T-helper 1 cell treated with Interleukin-12 subunit alpha and Interleukin-12 subunit beta and Interleukin-4 antibody, amounts not matched to agents 30 μg/mL and 1 μg/mL, for 36 hours (primary cell): ENCODE results near the gene KRT7.

Experiments used
- H3K27ac Mint-ChIP-seq: one replicate; pipeline ENCODE4 v1.8.0; 2021; ENCODE audit warnings: mild to moderate bottlenecking, mixed read lengths
- H3K27me3 Mint-ChIP-seq: one replicate; pipeline ENCODE4 v1.8.0; 2021; ENCODE audit warnings: low read depth, mixed read lengths
- H3K36me3 Mint-ChIP-seq: one replicate; pipeline ENCODE4 v1.8.0; 2021; ENCODE audit warnings: low read depth, mixed read lengths
- H3K4me1 Mint-ChIP-seq: one replicate; pipeline ENCODE4 v1.8.0; 2021; ENCODE audit warnings: low read depth, mixed read lengths
- H3K4me3 Mint-ChIP-seq: one replicate; pipeline ENCODE4 v1.8.0; 2021; ENCODE audit warnings: mild to moderate bottlenecking, moderate library complexity, mixed read lengths
- H3K9me3 Mint-ChIP-seq: one replicate; pipeline ENCODE4 v1.8.0; 2021; ENCODE audit warnings: mixed read lengths

KRT7 gene

GRCh38 chr12:52232674-52233461, at the start of gene KRT7:
Gene KRT7, plus strand, starts transcription at chr12:52233243. Its CDS starts 54 bp downstream, at chr12:52233297.
- Mint-ChIP-seq H3K27me3 (peaks cover 67% of the 10 kb centered on the region), H3K36me3 (no peaks in the 10 kb centered on the region), H3K4me3 (no peak within 1 kb of the TSS), H3K9me3 (no peaks in the 10 kb centered on the region), H3K4me1 (peaks cover 8% of the 10 kb centered on the region), H3K27ac (peak within 1 kb of the TSS; percentile 13)

GRCh38 chr12:52183544-52183910, 49.5 kb upstream of the KRT7 start:
- no peak overlapping the region for H3K27ac Mint-ChIP-seq
- H3K4me3 Mint-ChIP-seq: no peak overlapping the region

GRCh38 chr12:52183971-52184370, 49.1 kb upstream of the KRT7 start:
- no peak overlapping the region for H3K4me3 Mint-ChIP-seq
- H3K4me1 Mint-ChIP-seq: peaks cover 3% of the 10 kb centered on the region
- H3K27me3 Mint-ChIP-seq: no peaks in the 10 kb centered on the region
- H3K27ac Mint-ChIP-seq: no peak overlapping the region
- H3K9me3 Mint-ChIP-seq: no peaks in the 10 kb centered on the region
- no peaks in the 10 kb centered on the region for H3K36me3 Mint-ChIP-seq

More at GRCh38 chr12:52183544-52183910, 49.5 kb upstream of the KRT7 start:
- no peaks in the 10 kb centered on the region for H3K27me3 Mint-ChIP-seq
- peaks cover 4% of the 10 kb centered on the region for H3K4me1 Mint-ChIP-seq
- no peaks in the 10 kb centered on the region for H3K36me3 Mint-ChIP-seq
- no peaks in the 10 kb centered on the region for H3K9me3 Mint-ChIP-seq

- Mint-ChIP-seq H3K27me3 (no peaks in the 10 kb centered on the region), H3K9me3 (no peaks in the 10 kb centered on the region), H3K4me1 (peaks cover 6% of the 10 kb centered on the region), H3K27ac (no peak overlapping the region), H3K36me3 (no peaks in the 10 kb centered on the region), H3K4me3 (no peak overlapping the region)
Observed at GRCh38 chr12:52184813-52185212, 48.2 kb upstream of the KRT7 start.

DNA sequence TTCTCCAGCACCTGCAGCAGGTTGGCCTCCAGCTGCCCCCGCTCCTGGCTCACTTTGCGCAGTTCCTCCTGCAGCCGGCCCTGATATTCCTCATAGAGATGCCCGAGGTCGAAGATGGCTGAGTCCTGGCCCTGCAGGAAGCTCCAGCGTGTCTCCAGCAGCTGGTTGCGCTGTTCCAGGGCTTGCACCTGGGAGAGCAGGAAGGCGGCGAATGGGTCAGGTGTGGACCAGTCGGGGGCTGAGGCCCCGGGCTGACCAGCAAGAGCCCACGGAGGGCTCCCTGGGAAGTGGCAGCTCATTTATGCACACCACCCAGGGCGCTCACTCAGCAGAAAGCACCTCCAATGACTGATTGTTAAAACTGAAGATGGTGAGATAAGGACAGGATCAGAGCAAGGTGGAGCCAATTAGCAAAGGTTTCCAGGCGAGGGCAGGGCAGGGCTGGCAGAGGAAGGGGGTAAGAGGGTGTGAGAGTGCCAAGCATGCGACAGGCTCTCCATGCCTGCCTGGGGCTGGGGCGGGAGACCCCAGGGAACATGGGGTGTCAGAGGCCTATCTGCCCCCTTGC, 47.6 kb upstream of the KRT7 start:
- no peaks in the 10 kb centered on the region for H3K36me3 Mint-ChIP-seq
- H3K4me3 Mint-ChIP-seq: no peak overlapping the region
- no peaks in the 10 kb centered on the region for H3K9me3 Mint-ChIP-seq
- peaks cover 6% of the 10 kb centered on the region for H3K4me1 Mint-ChIP-seq
- no peaks in the 10 kb centered on the region for H3K27me3 Mint-ChIP-seq
- no peak overlapping the region for H3K27ac Mint-ChIP-seq

DNA sequence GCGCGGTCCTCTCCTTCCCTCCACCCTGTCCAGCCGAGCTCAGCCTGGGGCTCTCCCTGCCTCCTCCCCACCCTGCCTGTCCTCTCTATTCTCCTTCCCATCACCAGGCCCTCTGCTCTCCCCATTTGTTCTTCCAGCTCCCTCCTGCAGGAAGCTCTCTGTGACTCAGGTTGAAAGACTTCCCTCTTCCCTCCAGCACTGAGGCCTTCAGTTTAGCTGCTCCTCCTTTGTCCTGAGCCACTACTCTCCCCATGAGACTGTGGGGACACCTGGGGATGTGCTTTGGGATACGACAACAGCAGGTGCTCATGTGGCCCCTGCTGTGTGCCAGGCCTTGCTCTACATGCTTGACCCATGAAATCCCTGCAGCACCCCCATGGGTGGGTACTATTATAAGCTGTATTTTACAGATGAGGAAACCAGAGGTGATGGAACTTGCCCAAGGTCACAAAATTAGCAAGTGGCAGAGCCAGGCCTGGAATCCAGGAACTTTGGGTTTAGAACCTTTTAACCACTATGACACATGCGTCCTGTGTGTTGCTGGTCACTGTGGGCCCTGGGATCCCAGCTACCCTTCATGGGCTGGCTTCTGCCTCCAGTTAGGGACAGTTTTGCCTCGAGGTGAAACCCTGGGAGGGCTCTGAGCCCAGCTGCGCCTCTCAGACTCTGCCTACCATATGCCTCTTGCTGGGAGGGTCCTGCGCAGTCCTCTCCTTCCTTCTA, 46.8 kb upstream of the KRT7 start:
- no peaks in the 10 kb centered on the region for H3K36me3 Mint-ChIP-seq
- H3K27ac Mint-ChIP-seq: no peak overlapping the region
- no peak overlapping the region for H3K4me3 Mint-ChIP-seq
- peaks cover 6% of the 10 kb centered on the region for H3K4me1 Mint-ChIP-seq
- no peaks in the 10 kb centered on the region for H3K27me3 Mint-ChIP-seq
- no peaks in the 10 kb centered on the region for H3K9me3 Mint-ChIP-seq

GRCh38 chr12:52187206-52187605, 45.8 kb upstream of the KRT7 start:
- Mint-ChIP-seq H3K4me1 (peaks cover 6% of the 10 kb centered on the region), H3K36me3 (no peaks in the 10 kb centered on the region), H3K27ac (no peak overlapping the region), H3K27me3 (no peaks in the 10 kb centered on the region), H3K9me3 (no peaks in the 10 kb centered on the region), H3K4me3 (no peak overlapping the region)

DNA sequence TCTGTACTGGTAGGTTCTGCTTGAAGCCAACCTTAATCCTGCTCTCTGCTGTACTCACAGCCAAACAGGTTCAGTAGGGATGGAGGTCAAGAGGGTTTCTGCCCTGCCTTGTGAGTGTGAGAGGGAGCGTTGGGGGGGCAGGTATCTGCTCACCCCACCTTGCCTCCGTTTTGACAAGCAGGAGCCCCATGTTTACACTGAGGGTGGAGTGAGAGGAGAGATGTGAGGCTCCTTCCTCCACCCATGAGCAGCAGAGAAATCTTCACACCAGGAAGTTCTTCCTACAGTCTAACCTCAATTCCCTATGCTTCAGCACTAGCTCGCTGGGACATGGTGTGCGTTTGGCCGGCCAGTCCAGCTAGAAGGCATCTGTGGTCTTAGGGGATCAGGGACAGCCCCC, 45.4 kb upstream of the KRT7 start:
- no peak overlapping the region for H3K4me3 Mint-ChIP-seq
- H3K4me1 Mint-ChIP-seq: peaks cover 6% of the 10 kb centered on the region
- peaks cover 4% of the 10 kb centered on the region for H3K27me3 Mint-ChIP-seq
- no peaks in the 10 kb centered on the region for H3K9me3 Mint-ChIP-seq
- H3K27ac Mint-ChIP-seq: no peak overlapping the region
- no peaks in the 10 kb centered on the region for H3K36me3 Mint-ChIP-seq

DNA sequence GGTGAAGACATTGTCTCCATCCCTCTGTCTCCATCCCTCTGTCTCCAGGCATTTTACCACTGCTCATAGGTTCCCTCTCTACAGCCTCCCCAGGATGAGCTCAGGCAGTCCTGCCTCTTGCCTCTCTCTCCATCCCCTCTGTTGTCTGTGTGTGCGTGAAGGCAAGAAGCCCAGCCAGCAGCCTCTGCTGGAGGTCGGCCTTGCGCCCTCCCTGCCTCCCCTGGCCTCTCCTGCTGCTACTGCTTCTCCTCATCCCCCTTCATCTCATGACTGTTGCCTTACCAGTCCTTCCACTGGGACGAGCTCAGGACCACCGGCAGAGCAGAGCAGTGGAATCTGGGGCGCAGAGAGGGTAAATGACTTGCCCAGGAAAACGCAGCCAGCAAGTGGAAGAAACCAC, 44.4 kb upstream of the KRT7 start:
- Mint-ChIP-seq H3K4me3 (no peak overlapping the region), H3K27me3 (peaks cover 4% of the 10 kb centered on the region), H3K9me3 (no peaks in the 10 kb centered on the region), H3K4me1 (peaks cover 6% of the 10 kb centered on the region), H3K36me3 (no peaks in the 10 kb centered on the region), H3K27ac (no peak overlapping the region)

DNA sequence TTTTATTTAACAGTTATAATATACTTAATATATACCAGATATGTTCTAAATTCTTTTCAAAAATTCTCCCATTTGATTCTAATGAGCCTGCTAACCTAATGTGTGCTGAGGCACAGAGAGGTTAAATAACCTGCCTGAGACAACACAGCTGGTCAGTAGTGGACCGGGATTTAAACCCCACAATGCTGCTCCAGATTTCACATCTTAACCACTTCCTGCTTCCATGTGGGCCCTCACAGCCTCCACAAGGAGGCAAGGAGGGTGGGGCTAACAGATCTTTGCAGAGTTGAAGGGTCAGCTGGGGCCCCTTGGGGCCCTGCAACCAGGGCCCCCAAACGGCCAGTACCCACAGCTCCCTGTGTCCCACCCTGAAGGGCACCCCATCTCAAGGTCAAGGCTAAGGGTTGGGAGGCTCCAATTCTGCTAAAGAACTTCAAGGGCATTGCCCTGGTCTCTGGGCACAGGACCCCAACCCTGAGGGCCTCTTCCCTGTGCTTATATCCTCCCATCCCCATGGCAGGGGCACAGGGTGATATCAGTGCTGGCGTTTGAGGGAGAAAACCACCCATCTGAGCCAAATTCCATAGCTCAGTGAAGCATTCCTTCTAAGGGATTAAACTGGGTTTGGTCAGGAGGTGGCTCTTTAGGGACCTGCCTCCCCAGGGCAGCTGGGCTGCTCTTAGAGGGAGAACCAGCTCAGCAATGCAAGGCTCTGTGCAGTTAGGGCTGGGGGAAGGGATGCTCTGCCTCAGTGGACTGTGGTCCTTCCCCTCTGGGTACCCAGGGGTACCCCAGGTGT, 43.5 kb upstream of the KRT7 start:
- Mint-ChIP-seq H3K27ac (no peak overlapping the region), H3K4me1 (peaks cover 10% of the 10 kb centered on the region), H3K36me3 (no peaks in the 10 kb centered on the region), H3K4me3 (no peak overlapping the region), H3K9me3 (no peaks in the 10 kb centered on the region), H3K27me3 (peaks cover 4% of the 10 kb centered on the region)

DNA sequence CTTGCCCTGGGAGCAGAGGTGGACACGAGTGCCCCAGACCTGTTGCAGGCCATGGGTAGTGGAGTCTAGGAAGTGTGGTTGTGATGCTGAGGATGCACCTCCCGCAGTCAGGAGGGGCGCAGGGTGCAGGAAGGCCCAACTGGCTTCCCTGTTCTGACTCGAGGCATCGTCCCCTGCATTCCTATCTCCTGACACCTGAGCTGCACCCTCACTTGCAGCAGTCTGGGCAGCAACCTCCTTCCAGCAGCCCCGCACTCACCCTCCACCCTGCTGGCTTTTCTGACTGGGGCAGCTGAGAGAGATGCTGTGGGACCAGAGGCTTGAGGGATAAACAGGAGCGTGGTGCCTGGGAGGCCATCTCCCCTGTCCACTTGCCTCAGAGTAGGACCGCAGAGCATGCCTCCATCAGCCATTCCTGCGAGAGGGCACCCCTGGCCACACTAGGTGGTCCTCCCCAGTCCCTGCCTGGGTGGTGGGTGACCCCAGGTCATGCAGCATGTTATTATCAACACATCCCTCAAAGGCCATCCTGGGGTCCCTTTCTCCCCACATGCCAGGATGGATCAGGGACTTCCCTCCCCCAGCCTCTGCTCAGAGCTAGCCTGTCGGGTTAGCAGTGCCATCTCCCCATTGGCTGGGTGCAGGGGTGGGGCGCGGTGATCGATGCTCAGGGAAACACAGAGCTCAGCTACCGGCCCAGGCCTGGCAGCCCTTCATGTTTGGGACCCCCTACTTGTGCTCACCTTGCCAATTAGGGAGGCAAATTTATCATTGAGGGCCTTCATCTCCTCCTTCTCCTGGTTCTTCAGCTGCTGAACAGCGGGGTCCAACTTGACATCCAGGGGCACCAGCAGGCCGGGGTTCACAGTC, 41.9 kb upstream of the KRT7 start:
- no peaks in the 10 kb centered on the region for H3K36me3 Mint-ChIP-seq
- H3K27me3 Mint-ChIP-seq: peaks cover 8% of the 10 kb centered on the region
- H3K4me1 Mint-ChIP-seq: peaks cover 8% of the 10 kb centered on the region

DNA sequence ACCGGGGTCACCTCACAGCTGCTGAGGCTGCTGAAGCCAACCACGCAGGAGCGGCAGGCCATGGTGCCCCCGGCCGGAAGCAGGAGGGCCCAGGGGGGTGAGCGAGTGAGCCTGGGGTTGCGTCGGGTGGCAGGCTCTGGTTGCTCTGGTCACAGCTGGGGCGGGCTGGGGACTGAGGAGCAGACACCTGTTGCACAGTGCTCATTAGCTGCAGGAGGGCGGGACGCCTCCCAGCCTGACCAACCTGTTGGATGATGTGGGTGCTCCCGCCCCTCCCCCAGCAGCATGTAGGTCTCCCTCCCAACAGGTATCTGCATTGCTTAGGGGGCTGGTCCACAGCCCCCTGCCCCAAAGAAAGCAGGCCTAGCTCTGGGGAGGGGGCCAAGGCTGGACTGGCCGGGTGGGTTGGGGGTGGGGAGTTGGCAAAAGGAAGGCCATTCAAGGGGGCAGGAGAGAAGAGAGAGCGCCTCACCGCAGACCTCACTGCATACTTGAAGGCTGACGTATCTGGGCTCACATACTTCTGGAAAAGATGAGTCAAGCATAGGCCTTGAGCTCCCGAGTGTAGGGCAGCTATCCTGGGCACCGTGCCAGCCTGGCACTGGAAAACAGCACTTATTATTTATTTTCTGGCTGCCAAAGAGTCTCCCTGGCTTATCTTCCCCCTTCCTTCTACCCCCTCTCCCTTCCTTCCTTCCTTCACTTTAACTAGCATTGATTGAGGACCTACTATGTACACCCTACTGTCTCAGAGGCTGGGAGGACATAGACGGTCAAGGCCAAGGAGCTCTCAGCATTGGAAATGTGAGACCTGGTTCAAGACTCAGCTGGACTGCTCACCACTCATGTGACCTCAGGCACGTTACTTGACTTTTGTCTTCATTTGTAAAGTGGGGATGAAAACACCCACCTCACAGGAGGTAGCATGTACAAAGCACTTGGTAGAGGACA, 40.9 kb upstream of the KRT7 start, which contains the start of gene KRT80:
Gene KRT80, minus strand, starts transcription at position 174 of the 951 bp plus-strand sequence. Its CDS starts 112 bp downstream, at position 62.
- no peaks in the 10 kb centered on the region for H3K9me3 Mint-ChIP-seq
- H3K27ac Mint-ChIP-seq: no peak within 1 kb of the TSS
- H3K27me3 Mint-ChIP-seq: peaks cover 8% of the 10 kb centered on the region
- no peaks in the 10 kb centered on the region for H3K36me3 Mint-ChIP-seq
- peaks cover 8% of the 10 kb centered on the region for H3K4me1 Mint-ChIP-seq
- H3K4me3 Mint-ChIP-seq: no peak within 1 kb of the TSS

More for the DNA sequence above, 41.9 kb upstream of the KRT7 start:
- Mint-ChIP-seq H3K9me3 (no peaks in the 10 kb centered on the region), H3K27ac (no peak overlapping the region), H3K4me3 (no peak overlapping the region)

DNA sequence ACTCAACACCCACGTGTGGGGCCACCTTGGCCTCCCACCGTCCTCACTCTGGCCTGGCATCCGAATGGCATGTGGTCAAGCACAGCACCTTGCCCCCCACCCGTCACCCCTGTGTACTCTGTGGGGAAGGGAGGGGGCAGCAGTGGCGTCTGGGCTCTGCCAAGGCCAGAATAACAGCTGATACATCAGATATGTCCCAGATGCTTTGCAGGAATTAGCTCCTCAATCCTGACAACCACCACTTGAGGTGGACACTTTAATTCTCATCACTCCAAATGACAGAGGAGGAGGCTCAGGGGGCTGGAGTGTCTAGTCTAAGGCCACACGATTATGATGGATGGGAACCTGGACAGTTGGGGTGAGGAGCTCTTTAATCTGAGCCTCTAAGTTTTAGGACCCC, 39.5 kb upstream of the KRT7 start:
- Mint-ChIP-seq H3K4me3 (no peak overlapping the region), H3K36me3 (no peaks in the 10 kb centered on the region), H3K9me3 (no peaks in the 10 kb centered on the region), H3K4me1 (peaks cover 8% of the 10 kb centered on the region), H3K27ac (no peak overlapping the region), H3K27me3 (peaks cover 8% of the 10 kb centered on the region)
